Caco-2 (cell line): ENCODE data around the gene MAPK11. TPM values are rescaled to one million over a fixed set of nuclear protein-coding genes. Genes with fewer than 3 reads are reported as not detected.

Source experiments
- BruUV-seq: library from RNA; stranded (reverse); fragments of 400-500 nt; replicated peaks from 2 replicates; lab custom pipeline; 2021; lab: Mats Ljungman, UMichigan
- CTCF ChIA-PET: fragments of 300-600 bp; sonication (Branson Sonifier 250); formaldehyde crosslinking; loops from one replicate; lab custom pipeline; 2022; ENCODE audit warnings: antibody characterized with exemption; lab: Charles Lee
- POLR2A ChIA-PET: fragments of 300-600 bp; sonication (Branson Sonifier 250); formaldehyde crosslinking; loops from one replicate; lab custom pipeline; 2022; ENCODE audit warnings: antibody characterized with exemption; lab: Charles Lee
- DNase-seq, 2 experiments: peaks; one replicate each; pipeline versions ENCODE4 v3.0.0 to v3.0.0-alpha.2; 2020 to 2022
- H3K27me3 ChIP-seq: replicated peaks from 2 replicates; pipeline ENCODE4 v1.6.0; 2011; ENCODE audit warnings: low read length; ENCODE audit not compliant: control insufficient read depth, insufficient read depth
- H3K36me3 ChIP-seq: 2 replicates; pipeline ENCODE4 v1.5.1; 2011; ENCODE audit warnings: low read length; ENCODE audit not compliant: control insufficient read depth, insufficient read depth
- H3K4me1 ChIP-seq: fragments of 250-450 bp; sonication (Bioruptor Pico); 2 replicates; pipeline ENCODE4 v1.5.1; 2020; ENCODE audit warnings: mild to moderate bottlenecking
- H3K4me3 ChIP-seq: 2 replicates; pipeline ENCODE4 v1.5.1; 2011; ENCODE audit warnings: low read depth, mild to moderate bottlenecking, control low read depth, low read length
- H3K9me3 ChIP-seq: fragments of 250-450 bp; sonication (Bioruptor Pico); 2 replicates; pipeline ENCODE4 v1.5.1; 2020; ENCODE audit warnings: mild to moderate bottlenecking, moderate library complexity
- H3K27ac Mint-ChIP-seq: one replicate; pipeline ENCODE4 v1.8.0; 2022; ENCODE audit warnings: mixed read lengths; ENCODE audit not compliant: unreplicated experiment
- H3K27me3 Mint-ChIP-seq: one replicate; pipeline ENCODE4 v1.8.0; 2022; ENCODE audit warnings: mixed read lengths; ENCODE audit not compliant: insufficient read depth, unreplicated experiment
- H3K36me3 Mint-ChIP-seq: one replicate; pipeline ENCODE4 v1.8.0; 2022; ENCODE audit warnings: mild to moderate bottlenecking, mixed read lengths; ENCODE audit not compliant: insufficient read depth, unreplicated experiment
- H3K4me1 Mint-ChIP-seq: one replicate; pipeline ENCODE4 v1.8.0; 2022; ENCODE audit warnings: low read depth, mixed read lengths; ENCODE audit not compliant: unreplicated experiment
- H3K4me3 Mint-ChIP-seq: one replicate; pipeline ENCODE4 v1.8.0; 2022; ENCODE audit warnings: mild to moderate bottlenecking, moderate library complexity, mixed read lengths; ENCODE audit not compliant: unreplicated experiment
- H3K9me3 Mint-ChIP-seq: one replicate; pipeline ENCODE4 v1.8.0; 2022; ENCODE audit warnings: mixed read lengths; ENCODE audit not compliant: unreplicated experiment
- intact Hi-C: fragments of 100-400 bp; cut with micrococcal nuclease; formaldehyde crosslinking; loops from one replicate; pipeline ENCODE4 v1.10.0; 2022; ENCODE audit not compliant: unreplicated experiment
- total RNA-seq: library from RNA; stranded (reverse); gene quantifications from 2 replicates; pipeline ENCODE4 v1.2.3, GENCODE V29; 2022
- TF ChIP-seq, protein P1 (sequence below), 2 experiments: fragments of 200-600 bp in 1 of 2; IDR thresholded peaks; 1 replicate in 1 of 2; 2 replicates in 1 of 2; pipeline versions ENCODE4 v1.5.1 to v1.8.0; 2011 to 2022; ENCODE audit warnings: antibody characterized with exemption in 1 of 2, control low read depth in 1 of 2, inconsistent platforms in 1 of 2, low read depth in 1 of 2, low read length in 1 of 2, mild to moderate bottlenecking in 1 of 2, moderate library complexity in 1 of 2; ENCODE audit not compliant: insufficient read depth in 1 of 2, severe bottlenecking in 1 of 2, unreplicated experiment in 1 of 2

The MAPK11 gene
- total RNA-seq, 1 experiment from 2014 or later = 1.3 TPM

DNA sequence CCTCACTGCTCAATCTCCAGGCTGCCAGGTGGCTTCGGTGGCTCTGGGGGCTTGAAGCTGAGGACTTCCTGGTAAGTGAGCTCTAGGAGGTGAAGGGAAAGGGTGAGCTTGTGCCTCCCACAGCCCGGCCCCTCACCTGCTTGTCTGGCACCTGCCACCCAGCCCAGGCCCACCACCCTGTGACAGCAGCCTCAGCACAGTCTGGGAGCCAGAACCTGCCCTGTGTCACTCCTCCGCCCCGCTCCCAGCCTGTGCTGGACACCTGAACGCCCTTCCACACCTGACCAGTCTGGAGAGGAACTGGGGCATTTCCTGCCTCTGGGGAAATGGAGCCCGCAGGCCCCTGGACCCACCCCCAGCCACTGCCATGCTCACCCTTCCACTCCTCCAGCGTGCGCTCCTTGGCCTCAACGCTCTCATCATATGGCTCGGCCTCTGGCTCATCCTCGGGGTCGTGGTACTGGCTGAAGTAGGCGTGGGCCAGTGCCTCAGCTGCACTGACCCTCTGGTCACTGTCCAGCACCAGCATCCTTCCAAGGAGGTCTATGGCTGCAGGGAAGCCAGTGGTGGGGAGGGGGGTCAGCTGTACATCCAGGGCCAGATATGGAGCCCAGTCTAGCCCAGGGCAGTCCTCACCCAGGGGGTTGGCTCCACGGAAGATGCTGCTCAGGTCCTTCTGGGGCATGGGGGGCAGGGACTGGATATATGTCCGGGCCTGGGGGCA is 5.1 kb downstream of the MAPK11 start:
- no peak overlapping the region for H3K4me3 Mint-ChIP-seq
- H3K4me1 Mint-ChIP-seq = no peaks in the 10 kb centered on the region
- H3K36me3 ChIP-seq = no peaks in the 10 kb centered on the region
- H3K4me3 ChIP-seq = no peak overlapping the region
- BruUV-seq = no TSS peak
- H3K4me1 ChIP-seq = peaks cover 14% of the 10 kb centered on the region; the same call in 1 of the 2 replicates
- POLR2A ChIA-PET = no interaction called here
- CTCF ChIA-PET = interaction anchor here (1.0 kb wide), 1 partner anchor 14 kb away, joined by 3 read pairs; the partner anchor contains the start of gene HDAC10
- H3K27ac Mint-ChIP-seq = no peak overlapping the region
- intact Hi-C loops = no loop called here
- H3K9me3 Mint-ChIP-seq = no peaks in the 10 kb centered on the region
- TF ChIP-seq, protein P1, sequence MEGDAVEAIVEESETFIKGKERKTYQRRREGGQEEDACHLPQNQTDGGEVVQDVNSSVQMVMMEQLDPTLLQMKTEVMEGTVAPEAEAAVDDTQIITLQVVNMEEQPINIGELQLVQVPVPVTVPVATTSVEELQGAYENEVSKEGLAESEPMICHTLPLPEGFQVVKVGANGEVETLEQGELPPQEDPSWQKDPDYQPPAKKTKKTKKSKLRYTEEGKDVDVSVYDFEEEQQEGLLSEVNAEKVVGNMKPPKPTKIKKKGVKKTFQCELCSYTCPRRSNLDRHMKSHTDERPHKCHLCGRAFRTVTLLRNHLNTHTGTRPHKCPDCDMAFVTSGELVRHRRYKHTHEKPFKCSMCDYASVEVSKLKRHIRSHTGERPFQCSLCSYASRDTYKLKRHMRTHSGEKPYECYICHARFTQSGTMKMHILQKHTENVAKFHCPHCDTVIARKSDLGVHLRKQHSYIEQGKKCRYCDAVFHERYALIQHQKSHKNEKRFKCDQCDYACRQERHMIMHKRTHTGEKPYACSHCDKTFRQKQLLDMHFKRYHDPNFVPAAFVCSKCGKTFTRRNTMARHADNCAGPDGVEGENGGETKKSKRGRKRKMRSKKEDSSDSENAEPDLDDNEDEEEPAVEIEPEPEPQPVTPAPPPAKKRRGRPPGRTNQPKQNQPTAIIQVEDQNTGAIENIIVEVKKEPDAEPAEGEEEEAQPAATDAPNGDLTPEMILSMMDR (IDR thresholded peaks at IDR 0.05; ENCODE audit: insufficient read depth in 1 of 2, low read depth in 1 of 2, low read length in 1 of 2, severe bottlenecking in 1 of 2, unreplicated experiment in 1 of 2) = no peak
- DNase-seq = no peak
- no peaks in the 10 kb centered on the region for H3K27me3 ChIP-seq
- H3K9me3 ChIP-seq = no peaks in the 10 kb centered on the region
- no peaks in the 10 kb centered on the region for H3K36me3 Mint-ChIP-seq
- H3K27me3 Mint-ChIP-seq = no peaks in the 10 kb centered on the region

- DNase-seq = no peak
- no peaks in the 10 kb centered on the region for H3K27me3 Mint-ChIP-seq
- no peaks in the 10 kb centered on the region for H3K36me3 Mint-ChIP-seq
- H3K9me3 Mint-ChIP-seq = no peaks in the 10 kb centered on the region
- Histone ChIP-seq H3K4me1 (peaks cover 11% of the 10 kb centered on the region; the same call in 1 of the 2 replicates), H3K36me3 (no peaks in the 10 kb centered on the region), H3K9me3 (no peaks in the 10 kb centered on the region), H3K27me3 (no peaks in the 10 kb centered on the region), H3K4me3 (no peak overlapping the region)
- no peaks in the 10 kb centered on the region for H3K4me1 Mint-ChIP-seq
- no peak overlapping the region for H3K27ac Mint-ChIP-seq
- intact Hi-C loops = no loop called here
- POLR2A ChIA-PET = no interaction called here
- TF ChIP-seq, protein P1 (IDR thresholded peaks at IDR 0.05; ENCODE audit: insufficient read depth in 1 of 2, low read depth in 1 of 2, low read length in 1 of 2, severe bottlenecking in 1 of 2, unreplicated experiment in 1 of 2) = no peak
- CTCF ChIA-PET = no interaction called here
- no peak overlapping the region for H3K4me3 Mint-ChIP-seq
- BruUV-seq = no TSS peak
These were observed 6.0 kb downstream of the MAPK11 start for GRCh38 chr22:50264104-50264745.

- ChIA-PET CTCF (interaction anchor here (1.6 kb wide), 1 partner anchor 12 kb away, joined by 5 read pairs; the partner anchor contains the start of gene HDAC10), POLR2A (no interaction called here)
- TF ChIP-seq, protein P1 (IDR thresholded peaks at IDR 0.05; ENCODE audit: insufficient read depth in 1 of 2, low read depth in 1 of 2, low read length in 1 of 2, severe bottlenecking in 1 of 2, unreplicated experiment in 1 of 2) = no peak
- no peaks in the 10 kb centered on the region for H3K36me3 ChIP-seq
- DNase-seq = no peak
- Mint-ChIP-seq H3K4me1 (no peaks in the 10 kb centered on the region), H3K36me3 (no peaks in the 10 kb centered on the region), H3K4me3 (peak overlapping the region; percentile 72), H3K27me3 (no peaks in the 10 kb centered on the region), H3K27ac (no peak overlapping the region), H3K9me3 (no peaks in the 10 kb centered on the region)
- no peaks in the 10 kb centered on the region for H3K27me3 ChIP-seq
- no peaks in the 10 kb centered on the region for H3K9me3 ChIP-seq
- H3K4me3 ChIP-seq = no peak overlapping the region
- intact Hi-C loops = no loop called here
- peaks cover 11% of the 10 kb centered on the region; the same call in 1 of the 2 replicates for H3K4me1 ChIP-seq
- BruUV-seq = no TSS peak
These were observed 7.1 kb downstream of the MAPK11 start for GRCh38 chr22:50262973-50263617.
